Mucosa of stomach (tissue), 1 donor: ENCODE data around the gene SLC5A3.

Source experiments
- H3K27me3 ChIP-seq: one replicate; pipeline ENCODE4 v1.7.0; 2013; ENCODE audit warnings: mild to moderate bottlenecking, low read length; ENCODE audit not compliant: control insufficient read depth, insufficient read depth
- H3K36me3 ChIP-seq: one replicate; pipeline ENCODE4 v1.7.0; 2013; ENCODE audit warnings: low read length; ENCODE audit not compliant: control insufficient read depth, insufficient read depth
- H3K4me1 ChIP-seq: one replicate; pipeline ENCODE4 v1.7.0; 2013; ENCODE audit warnings: mild to moderate bottlenecking, low read length; ENCODE audit not compliant: control insufficient read depth, insufficient read depth
- H3K4me3 ChIP-seq: one replicate; pipeline ENCODE4 v1.7.0; 2013; ENCODE audit warnings: low read length
- H3K9ac ChIP-seq: one replicate; pipeline ENCODE4 v1.7.0; 2013; ENCODE audit warnings: mild to moderate bottlenecking, low read length, moderate library complexity
- H3K9me3 ChIP-seq: one replicate; pipeline ENCODE4 v1.7.0; 2013; ENCODE audit warnings: mild to moderate bottlenecking, low read length, moderate library complexity; ENCODE audit not compliant: control insufficient read depth
- donor health status: Pancreatic carcinoma.

The SLC5A3 gene

DNA sequence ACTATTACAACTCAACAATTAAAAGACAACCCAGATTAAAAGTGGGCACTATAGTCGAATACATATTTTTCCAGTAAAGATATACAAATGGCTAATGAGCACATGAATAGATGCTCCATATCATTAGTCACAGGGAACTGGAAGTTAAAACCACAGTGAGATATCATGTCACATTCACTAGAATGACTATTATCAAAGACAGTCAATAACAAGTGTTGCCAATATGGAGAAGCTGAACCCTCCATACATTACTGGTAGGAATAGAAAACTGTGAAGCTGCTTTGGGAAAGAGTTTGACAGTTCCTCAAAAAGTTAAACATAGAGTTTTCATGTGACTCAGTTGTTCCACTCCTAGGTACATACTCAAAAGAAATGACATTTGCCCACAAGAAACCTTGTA, 30.6 kb upstream of the SLC5A3 start:
- Histone ChIP-seq H3K4me3 (no peak overlapping the region), H3K36me3 (no peaks in the 10 kb centered on the region)

DNA sequence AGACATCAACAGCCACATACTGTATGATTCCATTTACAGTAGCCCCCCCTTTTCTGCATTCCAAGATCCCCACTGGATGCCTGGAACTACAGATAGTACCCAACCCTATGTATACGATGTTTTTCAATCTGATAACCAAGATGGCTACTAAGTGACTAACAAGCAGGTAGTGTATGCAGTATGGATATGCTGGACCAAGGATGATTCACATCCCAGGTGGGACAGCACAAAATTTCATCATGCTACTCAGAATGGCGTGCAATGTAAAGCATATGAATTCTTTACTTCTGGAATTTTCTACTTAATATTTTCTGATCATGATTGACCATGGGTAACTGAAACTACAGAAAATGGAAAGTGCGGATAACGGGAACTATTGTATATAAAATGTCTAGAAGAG, 30.0 kb upstream of the SLC5A3 start:
- no peak overlapping the region for H3K4me3 ChIP-seq
- H3K36me3 ChIP-seq: no peaks in the 10 kb centered on the region
- H3K27me3 ChIP-seq: no peaks in the 10 kb centered on the region
- no peak overlapping the region for H3K9ac ChIP-seq
- no peaks in the 10 kb centered on the region for H3K9me3 ChIP-seq
- H3K4me1 ChIP-seq: no peaks in the 10 kb centered on the region

More for the DNA sequence above, 30.6 kb upstream of the SLC5A3 start:
- no peak overlapping the region for H3K9ac ChIP-seq
- no peaks in the 10 kb centered on the region for H3K9me3 ChIP-seq
- no peaks in the 10 kb centered on the region for H3K27me3 ChIP-seq
- H3K4me1 ChIP-seq: no peaks in the 10 kb centered on the region

DNA sequence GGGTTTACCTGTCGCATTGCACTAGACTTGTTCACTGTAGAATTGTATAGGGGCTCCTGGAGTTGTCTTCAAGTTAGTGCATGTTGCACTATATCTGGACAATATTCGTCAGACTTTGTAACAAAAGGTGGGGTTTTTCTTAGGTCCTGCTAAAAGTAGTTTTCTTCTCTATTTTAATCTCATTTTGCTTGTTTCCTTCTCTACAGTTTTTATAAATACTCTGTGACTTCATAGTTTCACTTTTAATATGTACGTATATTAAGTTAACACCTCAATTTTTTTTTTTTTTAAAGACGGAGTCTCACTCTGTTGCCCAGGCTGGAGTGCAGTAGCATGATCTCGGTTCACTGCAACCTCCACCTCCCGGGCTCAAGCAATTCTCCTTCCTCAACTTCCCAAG, 26.5 kb upstream of the SLC5A3 start:
- Histone ChIP-seq H3K4me3 (no peak overlapping the region), H3K4me1 (no peaks in the 10 kb centered on the region), H3K9ac (no peak overlapping the region), H3K27me3 (no peaks in the 10 kb centered on the region), H3K9me3 (no peaks in the 10 kb centered on the region), H3K36me3 (no peaks in the 10 kb centered on the region)

DNA sequence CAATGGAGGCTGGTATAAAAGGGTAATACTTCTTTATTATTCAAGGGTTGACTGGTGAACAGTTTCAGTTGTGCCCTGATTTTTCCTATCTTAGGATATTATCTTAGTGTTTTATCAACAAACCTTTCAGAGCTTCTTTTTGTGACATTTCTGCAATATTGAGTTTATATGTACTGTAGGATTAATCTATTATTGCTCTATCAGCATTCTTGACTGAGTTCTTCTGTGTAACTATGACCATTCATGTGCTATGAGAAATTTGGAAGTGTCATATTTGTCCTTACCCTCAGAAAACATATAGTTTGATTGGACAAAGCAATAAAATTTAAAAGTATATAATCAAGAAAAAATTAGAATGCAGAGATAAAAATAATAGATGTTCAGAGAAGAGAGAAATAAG, 25.5 kb upstream of the SLC5A3 start:
- Histone ChIP-seq H3K36me3 (no peaks in the 10 kb centered on the region), H3K9me3 (no peaks in the 10 kb centered on the region), H3K4me3 (no peak overlapping the region), H3K9ac (no peak overlapping the region), H3K4me1 (no peaks in the 10 kb centered on the region), H3K27me3 (no peaks in the 10 kb centered on the region)

DNA sequence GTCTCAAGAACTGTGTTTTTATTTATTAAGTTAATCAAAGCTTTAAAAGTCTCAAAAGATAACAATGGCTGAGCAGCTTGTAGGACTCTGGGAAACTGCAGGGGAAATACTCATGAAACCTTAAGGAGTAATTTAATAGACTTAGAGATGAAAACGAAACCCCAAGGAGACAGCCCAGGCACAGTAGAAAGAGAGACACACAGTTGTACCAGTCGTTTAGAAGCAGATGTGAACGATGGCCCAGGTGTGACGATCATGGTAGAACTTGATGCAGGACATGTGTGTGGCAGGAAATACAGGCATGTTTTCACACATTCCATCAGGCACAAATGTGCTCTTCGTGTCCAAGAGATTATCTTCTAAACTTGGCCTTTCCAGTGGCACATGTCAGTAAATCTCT, 21.2 kb upstream of the SLC5A3 start:
- no peak overlapping the region for H3K4me3 ChIP-seq
- no peak overlapping the region for H3K9ac ChIP-seq
- no peaks in the 10 kb centered on the region for H3K27me3 ChIP-seq
- H3K4me1 ChIP-seq: no peaks in the 10 kb centered on the region
- H3K36me3 ChIP-seq: no peaks in the 10 kb centered on the region
- H3K9me3 ChIP-seq: no peaks in the 10 kb centered on the region

DNA sequence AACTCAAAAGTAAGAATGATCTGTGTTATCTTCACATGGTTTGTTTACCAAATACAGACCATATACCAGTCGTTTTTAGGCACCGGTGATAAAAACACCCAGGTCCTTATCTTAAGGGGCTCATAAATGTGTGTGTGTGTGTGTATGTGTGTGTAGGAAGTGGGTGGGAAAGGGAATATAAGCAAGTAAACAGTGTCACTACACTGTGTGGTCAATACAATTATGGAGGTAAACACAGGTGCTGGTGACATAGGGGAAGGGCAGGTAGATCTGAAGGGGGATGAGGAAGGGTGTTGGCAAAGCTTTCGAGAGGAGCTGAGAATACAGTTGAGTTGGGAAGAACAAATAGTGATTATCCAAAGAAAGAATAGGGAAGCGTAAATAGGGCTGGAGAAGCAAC, 19.1 kb upstream of the SLC5A3 start:
- no peaks in the 10 kb centered on the region for H3K27me3 ChIP-seq
- no peak overlapping the region for H3K9ac ChIP-seq
- no peaks in the 10 kb centered on the region for H3K9me3 ChIP-seq
- no peaks in the 10 kb centered on the region for H3K4me1 ChIP-seq
- no peaks in the 10 kb centered on the region for H3K36me3 ChIP-seq
- H3K4me3 ChIP-seq: no peak overlapping the region

DNA sequence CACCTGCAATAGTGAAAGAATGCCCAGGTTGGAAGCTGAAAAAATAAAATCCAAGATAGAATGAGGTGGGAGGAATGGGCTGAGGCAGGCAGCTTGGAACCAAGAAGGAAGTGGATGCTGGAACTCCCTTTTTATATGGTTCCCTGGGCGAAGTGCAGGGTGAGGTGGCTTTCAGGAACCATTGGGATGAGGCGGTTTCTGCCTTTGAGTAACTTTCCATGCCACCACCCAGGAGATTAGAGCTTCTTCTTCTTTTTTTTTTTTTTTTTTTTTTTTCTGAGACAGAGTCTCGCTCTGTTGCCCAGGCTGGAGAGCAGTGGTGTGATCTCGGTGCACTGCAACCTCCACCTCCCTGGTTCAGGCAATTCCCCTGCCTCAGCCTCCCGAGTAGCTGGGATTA, 17.8 kb upstream of the SLC5A3 start:
- H3K27me3 ChIP-seq: no peaks in the 10 kb centered on the region
- no peaks in the 10 kb centered on the region for H3K9me3 ChIP-seq
- no peak overlapping the region for H3K4me3 ChIP-seq
- H3K4me1 ChIP-seq: no peaks in the 10 kb centered on the region
- no peaks in the 10 kb centered on the region for H3K36me3 ChIP-seq
- no peak overlapping the region for H3K9ac ChIP-seq

DNA sequence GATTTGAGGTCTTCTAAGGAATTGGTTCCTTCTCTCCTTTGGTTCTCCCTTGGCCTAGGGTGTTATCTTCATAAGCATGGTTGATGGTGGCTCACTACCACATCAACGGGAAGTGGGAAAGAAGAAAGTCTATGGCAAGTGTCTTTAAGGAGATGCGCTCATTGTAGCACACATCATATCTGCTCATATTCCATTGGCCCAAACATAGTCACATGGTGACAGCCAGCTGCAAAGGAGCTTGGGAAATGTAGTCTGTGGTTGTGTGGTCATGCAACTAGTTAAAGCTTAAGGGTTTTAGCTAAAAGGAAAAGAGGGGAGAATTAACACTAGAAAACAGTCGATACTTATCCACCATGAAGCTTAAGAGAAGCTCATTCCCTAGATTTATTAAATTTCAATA, 11.4 kb upstream of the SLC5A3 start:
- H3K4me1 ChIP-seq: no peaks in the 10 kb centered on the region
- no peaks in the 10 kb centered on the region for H3K36me3 ChIP-seq
- no peaks in the 10 kb centered on the region for H3K9me3 ChIP-seq
- no peak overlapping the region for H3K4me3 ChIP-seq
- no peak overlapping the region for H3K9ac ChIP-seq
- no peaks in the 10 kb centered on the region for H3K27me3 ChIP-seq

DNA sequence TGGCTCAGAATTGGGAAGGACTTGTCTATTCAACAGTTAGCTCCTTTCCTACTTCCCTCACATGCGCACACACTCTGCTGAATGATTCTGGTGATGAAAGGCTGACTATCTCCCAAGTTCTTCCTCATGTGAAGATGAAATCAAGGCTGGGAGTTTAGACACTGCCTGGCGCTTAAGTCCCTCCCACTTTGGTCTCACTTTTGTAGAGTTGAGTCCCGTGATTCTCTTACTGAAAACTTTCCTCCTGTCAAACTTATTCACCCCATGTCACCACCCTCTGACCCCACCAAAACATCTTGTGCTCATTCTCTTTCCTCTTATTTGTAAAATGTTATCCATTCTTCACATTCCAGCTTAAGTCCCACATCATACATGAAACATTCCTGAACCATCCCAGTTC, 8.4 kb upstream of the SLC5A3 start:
- Histone ChIP-seq H3K9me3 (no peaks in the 10 kb centered on the region), H3K4me3 (no peak overlapping the region), H3K36me3 (no peaks in the 10 kb centered on the region), H3K27me3 (no peaks in the 10 kb centered on the region), H3K4me1 (no peaks in the 10 kb centered on the region), H3K9ac (no peak overlapping the region)

DNA sequence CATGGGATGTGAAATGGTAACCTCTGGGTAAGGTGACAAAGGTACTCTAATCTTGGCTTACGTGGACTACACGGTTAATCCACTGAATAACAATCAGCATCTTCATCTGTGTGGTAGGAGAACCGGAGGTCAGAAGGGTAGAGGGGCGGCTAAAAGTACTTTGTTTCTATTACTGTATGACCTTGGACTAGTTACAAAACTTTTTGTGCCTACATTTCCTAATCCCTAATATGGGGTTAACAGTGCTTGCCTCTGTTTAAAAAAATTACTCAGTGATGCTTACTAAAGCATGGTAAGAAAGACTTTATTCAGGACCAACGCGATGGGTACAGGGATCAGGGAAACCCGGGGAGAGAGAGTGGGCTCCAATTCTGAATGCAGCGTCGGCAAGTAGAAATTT, 1.7 kb upstream of the SLC5A3 start:
- Histone ChIP-seq H3K27me3 (no peaks in the 10 kb centered on the region), H3K4me1 (peaks cover 8% of the 10 kb centered on the region), H3K9me3 (no peaks in the 10 kb centered on the region), H3K9ac (no peak overlapping the region), H3K36me3 (no peaks in the 10 kb centered on the region), H3K4me3 (no peak overlapping the region)

DNA sequence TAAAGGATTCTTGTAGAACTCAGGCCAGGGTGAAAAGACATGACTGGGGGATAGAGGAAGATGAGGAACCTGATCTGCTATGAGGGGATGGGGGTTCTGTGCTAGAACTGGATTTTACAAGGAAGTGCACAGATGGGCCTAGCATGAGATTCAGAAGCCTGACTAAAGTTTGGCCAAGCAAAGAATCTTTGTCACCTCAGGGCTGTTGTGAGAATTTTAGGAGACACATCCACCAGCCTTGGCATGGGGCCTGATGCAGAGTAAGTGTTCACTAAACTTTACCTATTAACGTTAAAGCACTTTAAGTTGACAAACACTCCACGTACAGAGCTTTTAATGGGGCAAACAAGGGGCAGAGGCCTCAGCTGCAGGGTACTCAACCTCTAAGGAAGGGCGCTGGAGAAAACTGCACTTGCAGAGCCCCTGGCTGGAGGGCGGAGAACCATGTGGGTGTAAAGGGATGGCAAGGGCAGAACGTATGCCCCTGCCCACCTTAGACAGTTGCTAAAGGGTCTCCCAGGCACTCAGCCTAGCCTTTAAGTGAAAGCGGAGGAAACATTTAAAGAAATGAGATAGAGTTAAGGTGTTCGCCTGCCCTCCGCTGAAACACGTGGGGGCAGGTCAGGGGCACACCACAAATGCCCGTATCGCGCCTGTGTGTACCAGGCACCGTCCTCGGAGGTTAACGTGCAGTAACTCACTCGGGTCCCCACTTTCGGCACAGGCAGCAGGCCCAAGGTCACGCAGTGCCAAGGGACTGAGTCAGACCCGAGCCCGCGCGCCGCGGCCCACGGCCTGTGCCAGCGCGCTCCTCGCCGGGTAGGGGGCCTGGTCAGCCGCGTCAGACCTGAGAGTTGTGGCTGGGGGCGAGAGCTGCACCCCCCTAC, 990 bp upstream of the SLC5A3 start:
- Histone ChIP-seq H3K4me1 (peaks cover 8% of the 10 kb centered on the region), H3K36me3 (no peaks in the 10 kb centered on the region), H3K27me3 (no peaks in the 10 kb centered on the region), H3K9me3 (no peaks in the 10 kb centered on the region), H3K4me3 (no peak overlapping the region), H3K9ac (peak overlapping the region; percentile 53)

DNA sequence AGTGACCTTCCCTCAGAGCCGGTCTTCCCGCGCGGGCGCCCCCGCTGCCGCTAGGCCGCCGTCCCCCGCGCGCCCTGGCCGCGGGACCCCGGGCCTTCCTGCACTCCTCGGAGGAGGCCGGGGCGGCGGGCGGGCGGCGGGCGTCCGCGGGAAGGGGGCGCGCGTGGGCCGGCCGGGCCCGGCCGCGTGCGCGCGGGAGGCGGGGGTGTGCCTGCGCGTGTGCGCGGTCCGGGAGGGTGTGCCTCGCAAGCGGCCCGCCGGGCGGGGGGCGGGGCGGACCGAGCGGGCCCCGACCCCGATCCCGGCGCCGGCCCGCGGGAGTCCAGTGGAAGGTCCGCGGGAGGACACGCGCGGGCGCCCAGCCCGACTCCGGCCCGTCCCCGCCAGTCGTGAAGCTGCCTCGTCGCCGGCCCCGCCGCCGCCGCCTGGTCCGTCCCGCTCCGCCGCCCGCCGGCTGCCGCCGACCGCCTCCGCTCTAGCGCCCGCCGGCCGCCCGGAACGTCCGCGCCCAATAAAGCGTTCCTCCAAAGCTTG, 438 bp downstream of the SLC5A3 start:
- Histone ChIP-seq H3K4me1 (peaks cover 8% of the 10 kb centered on the region), H3K9ac (peak overlapping the region; percentile 75), H3K27me3 (no peaks in the 10 kb centered on the region), H3K36me3 (no peaks in the 10 kb centered on the region), H3K4me3 (peak overlapping the region; percentile 45), H3K9me3 (no peaks in the 10 kb centered on the region)
